Cerebellar cortex (tissue), 1 donor: ENCODE data around the gene RBBP7.

Experiments
- DNase-seq: peaks from one replicate; pipeline ENCODE4 v3.0.0-alpha.2; 2015; ENCODE audit warnings: low spot score

RBBP7 gene

DNA sequence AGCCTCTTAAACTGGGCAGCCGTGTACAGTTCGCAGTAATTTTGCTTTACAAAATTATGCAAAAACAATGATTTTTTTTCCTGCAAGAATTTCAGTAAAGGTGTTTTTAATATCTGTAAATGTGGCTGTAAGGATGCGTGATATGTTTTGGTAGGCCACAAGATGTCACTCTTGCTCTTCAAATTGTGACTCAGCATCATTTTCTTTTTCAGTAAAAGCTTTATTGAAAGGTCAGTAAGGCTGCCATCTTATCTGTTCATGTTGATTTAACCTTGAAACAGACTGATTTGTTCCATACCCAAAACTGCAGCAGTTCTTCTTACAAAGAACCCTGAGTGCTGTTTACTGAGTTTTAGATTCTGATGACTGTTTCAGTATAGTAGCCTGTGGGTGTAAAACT lies 44.0 kb downstream of the RBBP7 start:
- DNase-seq: peak; percentile 47

DNA sequence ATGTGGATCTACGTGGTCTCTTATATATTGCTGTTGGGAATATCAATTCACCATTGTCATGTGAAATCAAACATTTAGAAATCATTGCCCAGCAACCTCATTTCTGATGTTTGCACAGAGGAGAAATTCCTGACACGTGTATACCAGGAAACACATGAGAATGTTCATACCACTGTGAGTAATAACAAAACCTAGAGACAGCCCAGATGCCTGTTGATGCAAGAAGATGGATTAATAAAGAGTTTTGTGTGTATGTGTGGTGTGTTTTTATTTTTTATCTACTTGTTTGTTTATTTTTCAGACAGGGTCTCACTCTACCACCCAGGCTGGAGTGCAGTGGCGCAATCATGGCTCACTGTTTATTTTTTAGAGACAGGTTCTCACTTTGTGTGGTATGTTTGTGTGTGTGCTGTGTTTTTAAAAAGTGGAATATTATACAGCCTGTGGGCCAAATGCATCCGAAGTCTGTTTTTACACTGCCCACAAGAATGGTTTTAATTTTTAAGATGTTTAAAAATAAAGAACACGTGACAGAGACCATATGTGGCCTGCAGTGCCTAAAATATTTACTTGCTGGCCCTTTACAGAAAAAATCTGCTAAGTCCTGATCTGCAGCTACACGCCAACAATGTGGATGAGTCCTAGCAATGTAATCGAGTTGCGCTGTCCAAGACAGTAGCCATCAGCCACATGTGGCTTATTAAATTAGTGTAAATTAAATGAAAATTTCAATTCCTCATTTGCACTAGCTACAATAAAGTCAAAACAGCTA lies 44.7 kb downstream of the RBBP7 start:
- no peak for DNase-seq

DNA sequence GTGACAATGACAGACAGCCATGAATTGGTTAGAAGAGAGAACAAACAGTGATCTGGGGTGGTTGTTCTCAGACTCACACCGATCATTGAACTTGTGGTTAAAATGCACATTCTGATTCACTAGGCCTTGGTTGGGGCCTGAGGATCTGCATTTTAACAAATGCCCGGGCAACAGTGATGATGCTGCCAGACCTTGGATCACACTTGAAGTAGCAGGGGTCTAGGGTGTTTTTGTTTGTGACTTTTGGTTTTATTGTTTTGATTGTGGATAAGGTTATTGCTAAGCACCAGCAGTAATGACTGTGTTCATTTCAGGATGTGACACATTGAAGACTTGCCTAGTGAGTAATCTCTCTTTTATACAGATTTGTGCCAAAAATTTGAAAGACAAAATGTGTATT lies 47.4 kb downstream of the RBBP7 start:
- no peak for DNase-seq

DNA sequence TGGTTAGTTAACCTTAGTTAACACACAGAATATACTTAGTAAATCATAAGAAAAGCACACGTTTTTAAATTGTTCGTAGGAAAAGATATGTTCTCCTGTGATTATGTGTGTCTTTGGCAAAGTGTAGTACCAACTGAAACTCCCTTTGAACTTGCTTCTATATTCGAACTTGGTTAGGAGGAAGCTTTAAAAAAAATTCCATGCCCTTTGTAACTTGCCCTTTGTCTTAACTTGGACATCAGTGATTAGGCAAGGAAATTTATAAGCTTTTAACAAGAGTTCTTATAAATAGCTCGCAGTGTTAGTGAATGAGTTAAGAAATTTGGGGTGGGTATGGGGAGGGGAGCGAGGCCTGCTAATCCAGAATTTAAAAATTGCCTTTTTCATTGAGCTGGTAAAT lies 50.5 kb downstream of the RBBP7 start:
- no peak for DNase-seq

DNA sequence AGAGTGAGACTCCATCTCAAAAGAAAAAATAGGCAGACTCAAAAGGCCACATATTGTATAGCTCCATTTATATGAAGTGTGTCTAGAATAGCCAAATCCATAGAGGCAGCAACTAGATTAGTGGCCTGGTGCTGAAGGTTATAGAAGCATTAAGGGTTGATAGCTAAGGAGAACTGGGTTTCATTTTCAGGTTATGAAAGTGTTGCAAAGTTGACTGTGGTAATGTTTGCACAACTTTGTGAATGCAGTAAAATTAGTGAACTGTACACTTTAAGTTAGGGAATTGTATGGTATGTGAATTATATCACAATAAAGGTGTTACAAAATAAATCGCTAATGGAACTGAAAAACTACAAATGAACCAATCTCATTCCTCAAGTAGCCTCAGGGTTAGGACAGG lies 55.6 kb downstream of the RBBP7 start:
- DNase-seq: no peak

DNA sequence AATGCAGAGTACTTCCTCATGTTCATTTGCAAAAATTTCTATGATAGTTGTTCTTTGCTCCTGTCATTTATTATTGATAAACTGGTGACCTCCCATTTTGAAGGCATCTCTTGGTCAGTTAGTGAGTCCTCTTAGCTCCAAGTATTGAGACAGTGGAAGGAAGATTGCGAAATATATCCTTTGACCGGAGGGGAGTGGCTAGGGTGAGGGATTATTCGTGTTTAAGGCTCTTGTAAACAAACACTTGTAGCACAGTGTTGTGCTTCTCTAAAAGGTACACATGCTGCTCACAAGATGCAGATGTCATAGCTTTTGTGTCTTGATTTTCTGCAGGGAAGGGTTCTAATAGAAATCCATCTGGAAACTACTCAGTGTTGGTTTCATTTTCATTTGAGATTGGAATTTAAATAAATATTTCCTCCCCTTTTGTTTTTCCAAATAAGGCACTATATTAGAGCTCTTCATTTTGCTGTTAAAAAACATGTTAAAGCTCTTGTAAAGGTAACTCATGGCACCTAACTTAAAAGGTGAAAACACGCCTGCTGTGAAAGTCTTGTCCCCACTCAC lies 62.1 kb downstream of the RBBP7 start:
- no peak for DNase-seq

DNA sequence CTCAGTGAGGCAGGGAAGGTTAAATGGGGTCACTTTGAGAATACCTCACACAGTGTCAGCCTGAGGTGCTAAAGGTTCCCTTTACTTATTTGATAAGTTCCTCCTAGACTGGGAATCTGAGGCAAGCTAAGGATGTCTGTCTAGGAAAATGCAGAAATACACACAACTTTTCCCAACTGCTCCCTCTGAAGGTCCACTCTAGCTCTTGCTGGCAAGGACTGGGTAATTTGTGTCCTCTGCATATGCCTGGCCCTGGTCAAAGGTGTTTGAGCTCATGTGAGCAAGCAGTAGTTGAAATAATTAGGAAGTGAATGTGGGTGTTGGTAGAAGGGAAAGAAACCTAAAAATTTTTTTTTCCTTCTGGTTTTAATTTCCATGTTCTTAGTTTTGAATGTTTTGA lies 62.6 kb downstream of the RBBP7 start:
- no peak for DNase-seq

DNA sequence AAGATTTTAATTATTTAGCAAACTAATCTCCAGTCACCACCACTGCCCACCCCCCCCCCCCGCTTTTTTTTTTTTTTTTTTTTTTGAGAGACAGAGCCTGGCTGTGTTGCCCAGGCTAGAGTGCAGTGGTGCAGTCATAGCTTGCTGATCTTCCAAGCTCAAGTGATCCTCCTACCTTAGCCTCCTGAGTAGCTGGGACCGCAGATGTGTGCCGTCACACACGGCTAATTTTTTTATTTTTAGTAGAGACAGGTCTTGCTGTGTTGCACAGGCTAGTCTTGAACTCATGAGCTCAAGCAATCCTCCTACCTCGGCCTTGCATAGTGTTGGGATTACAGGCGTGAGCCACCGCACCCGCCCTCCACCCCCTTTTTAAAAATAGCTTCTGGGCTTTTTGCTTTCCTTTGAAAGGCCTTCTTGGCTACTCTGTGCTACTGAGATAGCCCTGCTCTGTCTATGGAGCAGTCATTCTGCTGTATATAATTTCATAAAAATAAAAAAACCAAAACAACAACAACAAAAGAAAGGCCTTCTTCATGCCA lies 65.2 kb downstream of the RBBP7 start:
- DNase-seq: no peak

DNA sequence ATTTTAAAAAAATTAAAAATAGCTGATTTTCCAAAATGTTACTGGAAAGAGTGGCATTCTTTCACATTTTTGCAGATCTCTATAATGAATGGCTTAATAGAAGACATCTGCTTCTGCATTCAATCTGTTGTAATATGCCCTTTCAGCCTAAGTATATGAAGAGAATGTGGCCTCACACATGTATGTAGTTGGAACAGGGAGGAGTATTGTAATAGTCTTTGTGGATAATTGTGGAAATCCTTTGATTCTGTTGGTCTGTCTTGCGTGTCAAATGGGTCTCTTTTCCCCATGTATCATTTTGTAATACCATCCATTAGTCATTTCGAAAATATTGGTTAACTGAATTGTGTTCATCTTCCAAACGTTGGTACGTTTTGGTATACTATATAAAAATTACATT lies 72.3 kb downstream of the RBBP7 start:
- no peak for DNase-seq

DNA sequence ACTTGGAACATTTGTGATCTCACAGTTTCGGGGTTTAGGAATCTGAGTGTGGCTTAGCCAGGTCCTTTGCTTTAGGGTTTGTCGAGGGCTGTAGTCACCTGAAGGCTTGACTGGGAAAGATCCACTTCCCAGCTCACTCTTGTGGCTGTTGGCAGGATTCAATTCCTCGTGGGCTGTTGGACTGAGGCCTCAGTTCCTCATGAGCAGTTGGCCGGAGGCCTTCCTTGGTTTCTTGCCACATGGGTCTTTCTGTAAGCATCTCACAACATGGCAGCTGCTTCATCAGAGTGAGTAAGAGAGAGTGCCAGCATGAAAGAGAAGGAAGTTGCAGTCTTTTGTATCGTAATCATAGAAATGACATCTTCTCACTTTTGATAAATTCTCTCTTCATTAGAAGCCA lies 72.8 kb downstream of the RBBP7 start:
- DNase-seq: peak; percentile 81

DNA sequence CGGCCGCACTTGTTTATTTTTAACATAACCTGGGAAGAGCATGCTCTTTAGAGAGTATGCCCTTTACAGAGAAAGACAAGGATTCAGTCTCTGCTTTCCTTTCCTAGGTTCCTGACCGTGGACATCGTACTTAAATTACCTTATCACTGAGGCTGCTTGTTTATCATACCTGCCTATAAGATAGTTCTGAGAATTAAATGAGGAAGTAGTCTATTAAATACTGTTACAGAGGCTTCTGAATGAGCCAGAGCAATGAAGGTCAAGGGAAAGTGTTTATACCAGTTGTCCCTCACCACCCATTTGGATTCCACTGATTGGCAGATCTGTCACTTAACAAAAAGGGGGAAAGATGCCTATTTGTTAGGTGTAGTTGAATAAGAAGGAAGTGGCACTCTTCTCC lies 73.9 kb downstream of the RBBP7 start:
- DNase-seq: no peak
